ENCODE measurements around the gene MAMDC2.

GRCh38 chr9:70043689-70044489, at the start of gene MAMDC2:
- TF ChIP-seq, protein P1, sequence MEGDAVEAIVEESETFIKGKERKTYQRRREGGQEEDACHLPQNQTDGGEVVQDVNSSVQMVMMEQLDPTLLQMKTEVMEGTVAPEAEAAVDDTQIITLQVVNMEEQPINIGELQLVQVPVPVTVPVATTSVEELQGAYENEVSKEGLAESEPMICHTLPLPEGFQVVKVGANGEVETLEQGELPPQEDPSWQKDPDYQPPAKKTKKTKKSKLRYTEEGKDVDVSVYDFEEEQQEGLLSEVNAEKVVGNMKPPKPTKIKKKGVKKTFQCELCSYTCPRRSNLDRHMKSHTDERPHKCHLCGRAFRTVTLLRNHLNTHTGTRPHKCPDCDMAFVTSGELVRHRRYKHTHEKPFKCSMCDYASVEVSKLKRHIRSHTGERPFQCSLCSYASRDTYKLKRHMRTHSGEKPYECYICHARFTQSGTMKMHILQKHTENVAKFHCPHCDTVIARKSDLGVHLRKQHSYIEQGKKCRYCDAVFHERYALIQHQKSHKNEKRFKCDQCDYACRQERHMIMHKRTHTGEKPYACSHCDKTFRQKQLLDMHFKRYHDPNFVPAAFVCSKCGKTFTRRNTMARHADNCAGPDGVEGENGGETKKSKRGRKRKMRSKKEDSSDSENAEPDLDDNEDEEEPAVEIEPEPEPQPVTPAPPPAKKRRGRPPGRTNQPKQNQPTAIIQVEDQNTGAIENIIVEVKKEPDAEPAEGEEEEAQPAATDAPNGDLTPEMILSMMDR (IDR thresholded peaks at IDR 0.05): no peak
- no peak for TF ChIP-seq POLR2A (IDR thresholded peaks at IDR 0.05)
